GM12892 (cell line): ENCODE data around the gene MED16.

Experiments
- POLR2A ChIP-seq: IDR thresholded peaks from 2 replicates; pipeline ENCODE4 v1.6.1; 2011; ENCODE audit warnings: low read depth, low read length, control low read depth
- POLR2AphosphoS5 ChIP-seq: IDR thresholded peaks from 2 replicates; pipeline ENCODE4 v1.6.1; 2011; ENCODE audit warnings: low read depth, low read length, control low read depth

GRCh38 chr19:906480-906879 is 13.5 kb upstream of the MED16 start:
- TF ChIP-seq POLR2AphosphoS5 (no peak), POLR2A (no peak)
